PFSK-1 (cell line): ENCODE results near the gene ALG8.

Experiments used
- FOXP2 ChIP-seq: optimal IDR thresholded peaks from 2 replicates; pipeline ENCODE3; 2011; ENCODE audit warnings: borderline replicate concordance, control low read depth, inconsistent platforms; ENCODE audit not compliant: insufficient read depth; ENCODE audit errors: extremely low read length, extremely low read depth
- POLR2AphosphoS5 ChIP-seq: IDR thresholded peaks from 2 replicates; pipeline ENCODE4 v1.6.1; 2012; ENCODE audit warnings: low read depth, mild to moderate bottlenecking, control low read depth, low read length, moderate library complexity
- REST ChIP-seq, 2 experiments: IDR thresholded peaks; 2 replicates each; pipeline versions ENCODE4 v1.6.1 to v1.8.0; 2011 to 2012; ENCODE audit warnings: low read depth in 2 of 2, low read length in 2 of 2, control low read depth in 1 of 2, inconsistent platforms in 1 of 2, mild to moderate bottlenecking in 1 of 2, moderate library complexity in 1 of 2; ENCODE audit not compliant: insufficient read depth in 1 of 2
- SIN3A ChIP-seq: IDR thresholded peaks from 2 replicates; pipeline ENCODE4 v1.6.1; 2012; ENCODE audit warnings: mild to moderate bottlenecking, low read length, moderate library complexity, borderline replicate concordance; ENCODE audit not compliant: insufficient read depth
- TAF1 ChIP-seq: IDR thresholded peaks from 2 replicates; pipeline ENCODE4 v1.6.1; 2012; ENCODE audit warnings: low read length, control low read depth, borderline replicate concordance; ENCODE audit not compliant: insufficient read depth

Gene ALG8

DNA sequence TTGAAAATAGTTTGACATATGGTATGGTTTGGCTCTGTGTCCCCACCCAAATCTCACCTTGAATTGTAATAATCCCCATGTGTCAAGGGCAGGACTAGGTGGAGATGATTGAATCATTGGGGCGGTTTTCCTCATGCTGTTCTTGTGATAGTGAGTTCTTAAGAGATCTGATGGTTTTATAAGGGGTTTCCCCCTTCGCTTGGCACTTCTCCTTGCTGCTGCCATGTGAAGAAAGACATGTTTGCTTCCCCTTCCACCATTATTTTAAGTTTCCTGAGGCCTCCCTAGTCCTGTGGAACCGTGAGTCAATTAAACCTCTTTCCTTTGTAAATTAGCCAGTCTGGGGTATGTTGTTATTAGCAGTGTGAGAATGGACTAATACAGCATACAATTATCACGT lies 41.3 kb upstream of the ALG8 start:
- TF ChIP-seq FOXP2 (no peak), POLR2AphosphoS5 (no peak), REST (IDR thresholded peaks at IDR 0.05; ENCODE audit: insufficient read depth in 1 of 2, low read depth in 2 of 2, low read length in 2 of 2) (no peak), TAF1 (no peak), SIN3A (no peak)

DNA sequence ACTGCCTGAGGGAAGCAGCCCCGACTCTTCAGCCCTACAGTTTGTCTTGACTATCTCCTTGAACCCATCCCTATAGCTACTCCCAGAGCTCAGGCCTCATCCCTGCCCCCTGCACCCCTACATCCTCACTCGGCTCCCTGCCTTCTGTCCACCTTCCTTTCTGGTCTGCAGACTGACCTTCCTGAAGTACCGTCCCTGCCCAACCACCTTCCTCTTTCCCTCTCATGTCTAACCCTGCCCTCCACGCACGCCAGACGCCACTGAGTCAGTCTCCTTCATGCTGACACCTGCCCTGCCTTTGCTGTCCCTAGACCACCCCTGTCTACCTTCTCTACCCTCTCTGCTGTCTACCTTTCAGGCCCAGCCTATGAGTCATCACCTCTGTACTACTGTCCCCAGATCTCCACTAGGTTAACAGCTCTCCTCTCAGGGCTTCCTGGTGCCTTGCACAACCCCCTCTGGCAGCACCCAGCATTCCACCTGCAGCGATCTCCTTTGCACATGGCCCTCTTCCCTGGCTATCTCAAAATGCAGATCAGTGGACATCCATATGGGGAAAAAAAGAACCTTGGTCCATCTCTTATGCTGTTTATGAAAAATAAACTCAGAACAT lies 40.1 kb upstream of the ALG8 start:
- TF ChIP-seq SIN3A: no peak
- no peak for TF ChIP-seq TAF1
- TF ChIP-seq REST (IDR thresholded peaks at IDR 0.05; ENCODE audit: insufficient read depth in 1 of 2, low read depth in 2 of 2, low read length in 2 of 2): no peak
- TF ChIP-seq FOXP2: no peak
- TF ChIP-seq POLR2AphosphoS5: no peak

DNA sequence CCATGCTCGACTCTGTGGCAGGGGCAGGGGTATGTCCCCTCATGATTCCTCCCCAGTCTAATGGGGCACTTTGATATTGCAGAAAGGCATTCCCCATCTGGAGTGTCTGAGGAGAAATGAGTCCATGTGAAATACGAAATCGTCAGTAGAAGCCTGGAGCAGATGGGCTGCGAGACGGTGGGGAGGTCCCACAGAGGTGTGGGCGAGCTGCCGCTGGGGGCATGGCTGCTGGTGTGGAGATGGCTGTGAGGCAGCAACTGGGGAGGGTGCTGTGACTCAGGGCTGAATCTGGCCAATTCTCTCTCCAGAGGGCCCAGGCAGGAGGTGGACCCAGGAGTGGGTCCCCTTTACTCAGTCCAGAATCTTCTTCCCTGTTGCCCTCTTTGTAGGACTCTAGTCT lies 37.8 kb upstream of the ALG8 start:
- TF ChIP-seq TAF1: no peak
- TF ChIP-seq REST (IDR thresholded peaks at IDR 0.05; ENCODE audit: insufficient read depth in 1 of 2, low read depth in 2 of 2, low read length in 2 of 2): no peak
- TF ChIP-seq SIN3A: no peak
- TF ChIP-seq FOXP2: no peak
- no peak for TF ChIP-seq POLR2AphosphoS5

GRCh38 chr11:78176605-78177141 lies 37.2 kb upstream of the ALG8 start:
- no peak for TF ChIP-seq SIN3A
- no peak for TF ChIP-seq REST (IDR thresholded peaks at IDR 0.05; ENCODE audit: insufficient read depth in 1 of 2, low read depth in 2 of 2, low read length in 2 of 2)
- no peak for TF ChIP-seq POLR2AphosphoS5

DNA sequence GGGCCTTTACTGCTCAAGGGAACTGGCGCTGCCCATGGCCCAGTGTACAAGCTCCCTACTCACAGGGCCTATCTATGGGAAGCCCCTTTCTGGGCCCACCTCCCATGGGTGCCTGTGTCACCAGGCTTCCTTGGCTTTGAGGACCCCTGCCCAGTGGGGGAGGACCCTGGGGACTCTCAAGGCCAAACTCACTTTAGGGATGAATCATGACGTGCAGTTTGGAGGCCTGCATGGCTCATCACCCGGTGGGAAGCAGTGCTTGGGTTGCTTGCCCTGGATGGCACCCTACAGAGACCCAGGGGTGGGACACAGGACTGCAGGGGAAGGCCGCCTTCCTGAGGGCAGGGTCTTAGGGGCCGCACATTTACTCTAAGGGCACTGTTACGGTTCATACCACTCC lies 32.5 kb upstream of the ALG8 start:
- TF ChIP-seq REST (IDR thresholded peaks at IDR 0.05; ENCODE audit: insufficient read depth in 1 of 2, low read depth in 2 of 2, low read length in 2 of 2): no peak
- TF ChIP-seq POLR2AphosphoS5: no peak
- no peak for TF ChIP-seq SIN3A
